Neural cell (in vitro differentiated cells): ENCODE results near the gene UBE3A. TPM values are rescaled to one million over a fixed set of nuclear protein-coding genes. Genes with fewer than 3 reads are reported as not detected.

ENCODE experiments used
- H2AFZ ChIP-seq: fragments of 200-600, 300-800 bp; sonication (generic), shearing (Covaris generic); 2 replicates; pipeline ENCODE4 v1.6.0; 2014; ENCODE audit warnings: low read depth, mild to moderate bottlenecking, antibody characterized with exemption, low read length, moderate library complexity
- H3F3A ChIP-seq: fragments of 200-600 bp; shearing (Covaris generic); 2 replicates; pipeline ENCODE4 v1.6.1; 2016; ENCODE audit warnings: mild to moderate bottlenecking, moderate library complexity, mixed read lengths, antibody characterized with exemption, low read length; ENCODE audit not compliant: insufficient read depth, poor library complexity, severe bottlenecking
- H3K27ac ChIP-seq: fragments of 200-600, 300-800 bp; sonication (generic), shearing (Covaris generic); 2 replicates; pipeline ENCODE4 v1.5.1; 2014; ENCODE audit warnings: mild to moderate bottlenecking, low read length, moderate library complexity
- H3K27me3 ChIP-seq: fragments of 300-800, 200-600 bp; sonication (generic), shearing (Covaris generic); 2 replicates; pipeline ENCODE4 v1.6.0; 2014; ENCODE audit warnings: mild to moderate bottlenecking, low read depth, low read length, moderate library complexity; ENCODE audit not compliant: insufficient read depth
- H3K36me3 ChIP-seq: fragments of 300-800, 200-600 bp; sonication (generic), shearing (Covaris generic); 2 replicates; pipeline ENCODE4 v1.5.1; 2014; ENCODE audit warnings: mild to moderate bottlenecking, antibody characterized with exemption, low read length, moderate library complexity; ENCODE audit not compliant: insufficient read depth
- H3K4me2 ChIP-seq: fragments of 300-800, 200-600 bp; sonication (generic), shearing (Covaris generic); 2 replicates; pipeline ENCODE4 v1.6.0; 2014; ENCODE audit warnings: mild to moderate bottlenecking, low read length
- H3K4me3 ChIP-seq: fragments of 300-800, 200-600 bp; sonication (generic), shearing (Covaris generic); 2 replicates; pipeline ENCODE4 v1.5.1; 2014; ENCODE audit warnings: mild to moderate bottlenecking, low read length, moderate library complexity
- H3K79me2 ChIP-seq: fragments of 200-600 bp; shearing (Covaris generic); replicated peaks from 2 replicates; pipeline ENCODE4 v1.6.0; 2014; ENCODE audit warnings: mild to moderate bottlenecking, low read length, moderate library complexity; ENCODE audit not compliant: insufficient read depth
- H3K9ac ChIP-seq: fragments of 300-800, 200-600 bp; sonication (generic), shearing (Covaris generic); 2 replicates; pipeline ENCODE4 v1.6.1; 2016; ENCODE audit warnings: mild to moderate bottlenecking, low read length, mixed read lengths
- H3K9me2 ChIP-seq: fragments of 200-600 bp; shearing (Covaris generic); 2 replicates; pipeline ENCODE4 v1.6.1; 2016; ENCODE audit warnings: mild to moderate bottlenecking, low read length, mixed read lengths; ENCODE audit not compliant: insufficient read depth
- H3K9me3 ChIP-seq: fragments of 200-600, 300-800 bp; sonication (generic), shearing (Covaris generic); 2 replicates; pipeline ENCODE4 v1.6.1; 2016; ENCODE audit warnings: mild to moderate bottlenecking, mixed run types, low read length, moderate library complexity, mixed read lengths
- H4K20me1 ChIP-seq: fragments of 200-600 bp; shearing (Covaris generic); 2 replicates; pipeline ENCODE4 v1.6.1; 2016; ENCODE audit warnings: mild to moderate bottlenecking, mixed run types; ENCODE audit not compliant: insufficient read depth
- EP300 ChIP-seq: fragments of 450-650 bp; conservative IDR thresholded peaks from 2 replicates; pipeline ENCODE4 v1.6.1; 2014; ENCODE audit warnings: antibody characterized with exemption, mild to moderate bottlenecking, moderate library complexity; ENCODE audit not compliant: poor library complexity, severe bottlenecking
- EZH2 ChIP-seq: fragments of 200-600, 300-800 bp; shearing (Covaris generic), sonication (generic); IDR thresholded peaks from 2 replicates; pipeline ENCODE4 v1.6.1; 2014; ENCODE audit warnings: antibody characterized with exemption, low read length, borderline replicate concordance, mild to moderate bottlenecking; ENCODE audit not compliant: insufficient read depth, poor library complexity, severe bottlenecking
- MXI1 ChIP-seq: fragments of 450-650 bp; conservative IDR thresholded peaks from 2 replicates; pipeline ENCODE4 v1.6.1; 2014; ENCODE audit warnings: antibody characterized with exemption, mild to moderate bottlenecking; ENCODE audit not compliant: poor library complexity, severe bottlenecking
- POLR2AphosphoS5 ChIP-seq: IDR thresholded peaks from 2 replicates; pipeline ENCODE4 v1.6.1; 2012
- SMC3 ChIP-seq: fragments of 450-650 bp; conservative IDR thresholded peaks from 2 replicates; pipeline ENCODE4 v1.6.1; 2014; ENCODE audit warnings: antibody characterized with exemption, mild to moderate bottlenecking, moderate library complexity; ENCODE audit not compliant: poor library complexity
- TAF1 ChIP-seq: IDR thresholded peaks from 2 replicates; pipeline ENCODE4 v1.6.1; 2012; ENCODE audit warnings: low read depth
- polyA plus RNA-seq: library from polyadenylated mRNA; depleted of rRNA; stranded (reverse); fragments of >200 nt; gene quantifications from 2 replicates; pipeline ENCODE4 v1.2.3, GENCODE V29; 2014
- TF ChIP-seq, protein P1 (sequence below): fragments of 450-650 bp; IDR thresholded peaks from 2 replicates; pipeline ENCODE4 v1.5.1; 2014; ENCODE audit warnings: antibody characterized with exemption, mild to moderate bottlenecking, moderate library complexity; ENCODE audit not compliant: poor library complexity, severe bottlenecking
- TF ChIP-seq, protein P2 (sequence below): IDR thresholded peaks from 2 replicates; pipeline ENCODE4 v1.6.1; 2012; ENCODE audit warnings: borderline replicate concordance

Gene UBE3A
- polyA plus RNA-seq, 1 donor from 2014 or later = 98.5 TPM

DNA sequence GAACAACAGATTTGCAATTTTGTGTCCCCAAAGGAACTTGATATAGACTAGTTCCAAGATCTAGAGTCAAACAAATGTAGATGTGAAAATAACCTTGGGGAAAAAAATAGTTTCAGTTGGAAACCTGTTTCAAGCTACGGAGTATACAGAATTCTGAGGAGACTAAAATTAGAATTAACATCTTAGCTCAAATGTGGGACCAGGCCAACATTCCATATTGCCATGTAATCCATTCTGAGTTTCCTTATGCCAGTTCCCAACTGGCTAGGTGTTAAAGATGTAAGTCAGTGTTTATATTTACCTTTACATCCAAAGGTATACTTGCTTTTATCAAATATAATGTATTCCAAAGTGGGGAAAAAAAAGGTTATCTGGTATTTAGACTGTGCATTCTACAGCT is 76.3 kb downstream of the UBE3A start:
- Histone ChIP-seq H3K9me2 (no peaks in the 10 kb centered on the region), H3K4me3 (no peak overlapping the region), H3K79me2 (peaks cover 4% of the 10 kb centered on the region), H4K20me1 (no peaks in the 10 kb centered on the region), H3K27ac (no peak overlapping the region), H3K36me3 (peaks cover 6% of the 10 kb centered on the region), H3K9ac (no peak overlapping the region), H2AFZ (no peak overlapping the region), H3F3A (no peaks in the 10 kb centered on the region), H3K4me2 (no peak overlapping the region), H3K9me3 (no peaks in the 10 kb centered on the region), H3K27me3 (no peaks in the 10 kb centered on the region)
- TF ChIP-seq, protein P1, sequence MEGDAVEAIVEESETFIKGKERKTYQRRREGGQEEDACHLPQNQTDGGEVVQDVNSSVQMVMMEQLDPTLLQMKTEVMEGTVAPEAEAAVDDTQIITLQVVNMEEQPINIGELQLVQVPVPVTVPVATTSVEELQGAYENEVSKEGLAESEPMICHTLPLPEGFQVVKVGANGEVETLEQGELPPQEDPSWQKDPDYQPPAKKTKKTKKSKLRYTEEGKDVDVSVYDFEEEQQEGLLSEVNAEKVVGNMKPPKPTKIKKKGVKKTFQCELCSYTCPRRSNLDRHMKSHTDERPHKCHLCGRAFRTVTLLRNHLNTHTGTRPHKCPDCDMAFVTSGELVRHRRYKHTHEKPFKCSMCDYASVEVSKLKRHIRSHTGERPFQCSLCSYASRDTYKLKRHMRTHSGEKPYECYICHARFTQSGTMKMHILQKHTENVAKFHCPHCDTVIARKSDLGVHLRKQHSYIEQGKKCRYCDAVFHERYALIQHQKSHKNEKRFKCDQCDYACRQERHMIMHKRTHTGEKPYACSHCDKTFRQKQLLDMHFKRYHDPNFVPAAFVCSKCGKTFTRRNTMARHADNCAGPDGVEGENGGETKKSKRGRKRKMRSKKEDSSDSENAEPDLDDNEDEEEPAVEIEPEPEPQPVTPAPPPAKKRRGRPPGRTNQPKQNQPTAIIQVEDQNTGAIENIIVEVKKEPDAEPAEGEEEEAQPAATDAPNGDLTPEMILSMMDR = no peak
- no peak for TF ChIP-seq POLR2AphosphoS5
- TF ChIP-seq, protein P2, sequence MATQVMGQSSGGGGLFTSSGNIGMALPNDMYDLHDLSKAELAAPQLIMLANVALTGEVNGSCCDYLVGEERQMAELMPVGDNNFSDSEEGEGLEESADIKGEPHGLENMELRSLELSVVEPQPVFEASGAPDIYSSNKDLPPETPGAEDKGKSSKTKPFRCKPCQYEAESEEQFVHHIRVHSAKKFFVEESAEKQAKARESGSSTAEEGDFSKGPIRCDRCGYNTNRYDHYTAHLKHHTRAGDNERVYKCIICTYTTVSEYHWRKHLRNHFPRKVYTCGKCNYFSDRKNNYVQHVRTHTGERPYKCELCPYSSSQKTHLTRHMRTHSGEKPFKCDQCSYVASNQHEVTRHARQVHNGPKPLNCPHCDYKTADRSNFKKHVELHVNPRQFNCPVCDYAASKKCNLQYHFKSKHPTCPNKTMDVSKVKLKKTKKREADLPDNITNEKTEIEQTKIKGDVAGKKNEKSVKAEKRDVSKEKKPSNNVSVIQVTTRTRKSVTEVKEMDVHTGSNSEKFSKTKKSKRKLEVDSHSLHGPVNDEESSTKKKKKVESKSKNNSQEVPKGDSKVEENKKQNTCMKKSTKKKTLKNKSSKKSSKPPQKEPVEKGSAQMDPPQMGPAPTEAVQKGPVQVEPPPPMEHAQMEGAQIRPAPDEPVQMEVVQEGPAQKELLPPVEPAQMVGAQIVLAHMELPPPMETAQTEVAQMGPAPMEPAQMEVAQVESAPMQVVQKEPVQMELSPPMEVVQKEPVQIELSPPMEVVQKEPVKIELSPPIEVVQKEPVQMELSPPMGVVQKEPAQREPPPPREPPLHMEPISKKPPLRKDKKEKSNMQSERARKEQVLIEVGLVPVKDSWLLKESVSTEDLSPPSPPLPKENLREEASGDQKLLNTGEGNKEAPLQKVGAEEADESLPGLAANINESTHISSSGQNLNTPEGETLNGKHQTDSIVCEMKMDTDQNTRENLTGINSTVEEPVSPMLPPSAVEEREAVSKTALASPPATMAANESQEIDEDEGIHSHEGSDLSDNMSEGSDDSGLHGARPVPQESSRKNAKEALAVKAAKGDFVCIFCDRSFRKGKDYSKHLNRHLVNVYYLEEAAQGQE = no peak
- no peak for TF ChIP-seq SMC3
- TF ChIP-seq MXI1 = no peak
- no peak for TF ChIP-seq EZH2
- no peak for TF ChIP-seq TAF1
- no peak for TF ChIP-seq EP300

DNA sequence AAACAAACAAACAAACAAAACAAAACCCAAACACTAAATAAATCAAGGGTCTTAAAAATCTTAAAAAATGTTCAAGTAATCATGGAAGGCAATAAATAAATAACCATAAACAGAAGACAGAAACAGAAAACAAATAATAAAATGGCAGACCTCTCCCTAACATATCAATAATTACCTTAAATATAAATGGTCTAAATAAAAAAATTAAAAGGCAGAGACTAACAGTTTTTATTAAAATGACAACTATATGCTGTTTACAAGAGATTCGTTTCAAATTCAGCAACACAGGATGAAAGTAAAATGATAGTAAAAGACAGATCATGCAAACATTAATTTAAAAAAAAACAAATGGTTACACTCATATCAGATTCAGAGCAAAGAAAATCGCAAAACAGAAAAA is 91.1 kb downstream of the UBE3A start:
- H3F3A ChIP-seq = peaks cover 3% of the 10 kb centered on the region
- no peaks in the 10 kb centered on the region for H4K20me1 ChIP-seq
- no peak overlapping the region for H3K4me2 ChIP-seq
- H2AFZ ChIP-seq = no peak overlapping the region
- H3K36me3 ChIP-seq = no peaks in the 10 kb centered on the region
- H3K4me3 ChIP-seq = no peak overlapping the region
- H3K9ac ChIP-seq = no peak overlapping the region
- H3K9me3 ChIP-seq = no peaks in the 10 kb centered on the region
- H3K27me3 ChIP-seq = no peaks in the 10 kb centered on the region
- TF ChIP-seq EZH2 (no peak), MXI1 (no peak), EP300 (no peak), TAF1 (no peak)
- TF ChIP-seq, protein P1 = no peak
- no peak overlapping the region for H3K27ac ChIP-seq
- H3K9me2 ChIP-seq = no peaks in the 10 kb centered on the region
- peaks cover 5% of the 10 kb centered on the region for H3K79me2 ChIP-seq
